Hepatocyte (in vitro differentiated cells): ENCODE results near the gene SRD5A1. TPM values are rescaled to one million over a fixed set of nuclear protein-coding genes. Genes with fewer than 3 reads are reported as not detected.
A peak's percentile ranks its signal among the peaks of the same experiment; 100 is the strongest.

Experiments
- DNase-seq: peaks from one replicate; pipeline ENCODE4 v3.0.0-alpha.2; 2016; ENCODE audit warnings: low spot score
- H2AFZ ChIP-seq: fragments of 200-600 bp; sonication (generic); 2 replicates; pipeline ENCODE4 v1.6.0; 2016; ENCODE audit warnings: antibody characterized with exemption, mild to moderate bottlenecking
- H3K27ac ChIP-seq: fragments of 200-600 bp; sonication (generic); 2 replicates; pipeline ENCODE4 v1.5.1; 2016; ENCODE audit warnings: mild to moderate bottlenecking
- H3K27me3 ChIP-seq: fragments of 200-600 bp; sonication (generic); 2 replicates; pipeline ENCODE4 v1.6.1; 2016
- H3K36me3 ChIP-seq: fragments of 200-600 bp; sonication (generic); replicated peaks from 2 replicates; pipeline ENCODE4 v1.5.1; 2016; ENCODE audit warnings: low read depth; ENCODE audit not compliant: insufficient read depth
- H3K4me1 ChIP-seq: fragments of 200-600 bp; sonication (generic); 2 replicates; pipeline ENCODE4 v1.5.1; 2016; ENCODE audit warnings: mild to moderate bottlenecking, moderate library complexity; ENCODE audit not compliant: insufficient read depth
- H3K4me2 ChIP-seq: fragments of 200-600 bp; sonication (generic); 2 replicates; pipeline ENCODE4 v1.6.0; 2016
- H3K4me3 ChIP-seq: fragments of 200-600 bp; sonication (generic); 2 replicates; pipeline ENCODE4 v1.5.1; 2016; ENCODE audit warnings: mild to moderate bottlenecking
- H3K79me2 ChIP-seq: fragments of 200-600 bp; sonication (generic); 2 replicates; pipeline ENCODE4 v1.6.0; 2017; ENCODE audit warnings: mild to moderate bottlenecking
- H3K9me2 ChIP-seq: fragments of 200-600 bp; sonication (generic); replicated peaks from 2 replicates; pipeline ENCODE4 v1.6.0; 2017; ENCODE audit warnings: mild to moderate bottlenecking; ENCODE audit not compliant: insufficient read depth
- H3K9me3 ChIP-seq: fragments of 200-600 bp; sonication (generic); 2 replicates; pipeline ENCODE4 v1.5.1; 2016; ENCODE audit warnings: low read depth, mild to moderate bottlenecking
- H4K20me1 ChIP-seq: fragments of 200-600 bp; sonication (generic); 2 replicates; pipeline ENCODE4 v1.6.0; 2016; ENCODE audit warnings: mild to moderate bottlenecking; ENCODE audit not compliant: insufficient read depth, poor library complexity, severe bottlenecking
- CTCF ChIP-seq: fragments of 200-600 bp; sonication (generic); IDR thresholded peaks from 2 replicates; pipeline ENCODE4 v1.5.1; 2016; ENCODE audit warnings: antibody characterized with exemption, mild to moderate bottlenecking; ENCODE audit not compliant: poor library complexity
- EZH2 ChIP-seq: fragments of 200-600 bp; sonication (generic); IDR thresholded peaks from 2 replicates; pipeline ENCODE4 v1.6.1; 2016; ENCODE audit warnings: antibody characterized with exemption, mild to moderate bottlenecking, borderline replicate concordance
- EZH2phosphoT487 ChIP-seq: fragments of 200-600 bp; sonication (generic); IDR thresholded peaks from one replicate; pipeline ENCODE4 v1.6.1; 2018; ENCODE audit warnings: antibody characterized with exemption, mild to moderate bottlenecking, low read depth, moderate library complexity; ENCODE audit not compliant: unreplicated experiment, severe bottlenecking
- WGBS: methylation state at CpG from one replicate; pipeline ENCODE4 v1.1.6; 2016; ENCODE audit warnings: low lambda C conversion rate; ENCODE audit errors: missing lambda C conversion rate; 5-methylcytosine and 5-hydroxymethylcytosine counted together
- polyA plus RNA-seq: library from polyadenylated mRNA; unstranded; fragments of >200 nt; fragmentation: Nextera tagmentation; extraction: Ambion mirVana; gene quantifications from 2 replicates; pipeline ENCODE4 v1.2.1, GENCODE V29; 2016
- total RNA-seq: library from RNA; depleted of rRNA; stranded (reverse); fragments of >200 nt; gene quantifications from 2 replicates; pipeline ENCODE4 v1.2.3, GENCODE V29; 2014

SRD5A1 gene
- total and polyA plus RNA-seq, 2 experiments from 2014 or later: 8.6 to 12.1 TPM

GRCh38 chr5:6723122-6723815 lies 90.0 kb downstream of the SRD5A1 start:
- Histone ChIP-seq H3K9me2 (no peaks in the 10 kb centered on the region), H3K27ac (no peak overlapping the region), H4K20me1 (peaks cover 100% of the 10 kb centered on the region), H3K4me2 (peak overlapping the region; percentile 37), H3K4me3 (no peak overlapping the region), H3K4me1 (peaks cover 3% of the 10 kb centered on the region), H2AFZ (no peak overlapping the region), H3K79me2 (peaks cover 100% of the 10 kb centered on the region), H3K36me3 (no peaks in the 10 kb centered on the region), H3K27me3 (no peaks in the 10 kb centered on the region), H3K9me3 (no peaks in the 10 kb centered on the region)
- TF ChIP-seq EZH2 (no peak), CTCF (no peak), EZH2phosphoT487 (no peak)
- WGBS: 59% methylated on average over 14 of the region's 14 CpGs
- no peak for DNase-seq

- peaks cover 100% of the 10 kb centered on the region for H4K20me1 ChIP-seq
- no peak for DNase-seq
- 84% methylated on average over 12 of the region's 12 CpGs for WGBS
- no peaks in the 10 kb centered on the region for H3K9me2 ChIP-seq
- TF ChIP-seq EZH2phosphoT487: no peak
- TF ChIP-seq EZH2: no peak
- TF ChIP-seq CTCF: no peak
- H3K9me3 ChIP-seq: no peaks in the 10 kb centered on the region
- H3K4me1 ChIP-seq: peaks cover 3% of the 10 kb centered on the region
- H3K36me3 ChIP-seq: no peaks in the 10 kb centered on the region
- peaks cover 100% of the 10 kb centered on the region for H3K79me2 ChIP-seq
- H3K27ac ChIP-seq: no peak overlapping the region
- no peak overlapping the region for H3K4me3 ChIP-seq
- H3K27me3 ChIP-seq: no peaks in the 10 kb centered on the region
- no peak overlapping the region for H3K4me2 ChIP-seq
- no peak overlapping the region for H2AFZ ChIP-seq
These were observed 90.6 kb downstream of the SRD5A1 start for GRCh38 chr5:6723816-6724300.

Other genes with a start within 250 kb of the SRD5A1 start
- gene UBE2QL1, start 184.6 kb upstream of the SRD5A1 start, total RNA-seq: 0.17 and 0.36 TPM in 2 replicates
- 0.33 TPM in 1 of 2 replicates, not detected in the other for gene UBE2QL1, start 184.6 kb upstream of the SRD5A1 start, polyA plus RNA-seq
- gene NSUN2, start 396 bp upstream of the SRD5A1 start, total RNA-seq: 31.4 and 34.8 TPM in 2 replicates
- 40.9 and 43.0 TPM in 2 replicates for gene NSUN2, start 396 bp upstream of the SRD5A1 start, polyA plus RNA-seq
- 8.7 and 14.1 TPM in 2 replicates for gene TENT4A, start 80.0 kb downstream of the SRD5A1 start, total RNA-seq
- 6.8 and 7.3 TPM in 2 replicates for gene TENT4A, start 80.0 kb downstream of the SRD5A1 start, polyA plus RNA-seq